SH-SY5Y (cell line): ENCODE measurements around the gene SCAF8.

ENCODE experiments used
- GATA2 ChIP-seq: IDR thresholded peaks from 2 replicates; pipeline ENCODE4 v1.6.1; 2011; ENCODE audit warnings: mild to moderate bottlenecking, low read depth, low read length
- GATA3 ChIP-seq: IDR thresholded peaks from 2 replicates; pipeline ENCODE4 v1.6.1; 2011; ENCODE audit warnings: low read depth, mild to moderate bottlenecking, low read length, moderate library complexity

DNA sequence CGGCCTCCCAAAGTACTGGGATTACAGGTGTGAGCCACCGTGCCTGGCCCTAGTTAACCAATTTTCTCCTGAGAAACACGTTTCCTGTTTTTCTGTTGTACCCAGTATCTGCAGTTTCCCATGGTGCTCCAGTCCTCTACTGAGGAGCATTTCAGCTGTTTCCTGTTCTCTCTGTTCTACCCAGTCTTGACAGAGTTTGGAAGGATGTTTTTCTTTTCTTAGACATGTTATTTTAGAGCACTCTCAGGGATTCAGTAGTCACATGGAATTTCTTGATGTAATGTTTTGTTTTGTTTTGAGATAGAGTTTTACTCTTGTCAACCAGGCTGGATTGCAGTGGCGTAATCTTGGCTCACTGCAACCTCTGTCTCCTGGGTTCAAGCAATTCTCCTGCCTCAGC lies 132.1 kb downstream of the SCAF8 start:
- TF ChIP-seq GATA2 (no peak), GATA3 (no peak)
